ENCODE results near the gene UGT1A7.
"Not testable (repeated sequence)": the region's sequence is repeated elsewhere in the genome, so short reads cannot be mapped to it uniquely, and the experiment has no call there.

The UGT1A7 gene

GRCh38 chr2:233681521-233682099, at the start of gene UGT1A7:
Gene UGT1A7, plus strand, starts transcription at chr2:233681901. Its CDS starts 37 bp downstream, at chr2:233681938.
- DNase-seq (ENCODE audit: low read depth) = no peak

- not testable (repeated sequence) for DNase-seq (ENCODE audit: low read depth)
Measured at GRCh38 chr2:233636306-233636705, 45.4 kb upstream of the UGT1A7 start, which contains the start of gene UGT1A10. Gene UGT1A10, plus strand, starts transcription at chr2:233636448. Its CDS starts 75 bp downstream, at chr2:233636523.

GRCh38 chr2:233638836-233639235, 42.9 kb upstream of the UGT1A7 start:
- DNase-seq (ENCODE audit: low read depth) = no peak

GRCh38 chr2:233639860-233640259, 41.8 kb upstream of the UGT1A7 start:
- DNase-seq (ENCODE audit: low read depth) = no peak

- no peak for DNase-seq (ENCODE audit: low read depth)
Measured at GRCh38 chr2:233643128-233643527, 38.6 kb upstream of the UGT1A7 start.

GRCh38 chr2:233646033-233646432, 35.7 kb upstream of the UGT1A7 start:
- DNase-seq (ENCODE audit: low read depth) = not testable (repeated sequence)

DNA sequence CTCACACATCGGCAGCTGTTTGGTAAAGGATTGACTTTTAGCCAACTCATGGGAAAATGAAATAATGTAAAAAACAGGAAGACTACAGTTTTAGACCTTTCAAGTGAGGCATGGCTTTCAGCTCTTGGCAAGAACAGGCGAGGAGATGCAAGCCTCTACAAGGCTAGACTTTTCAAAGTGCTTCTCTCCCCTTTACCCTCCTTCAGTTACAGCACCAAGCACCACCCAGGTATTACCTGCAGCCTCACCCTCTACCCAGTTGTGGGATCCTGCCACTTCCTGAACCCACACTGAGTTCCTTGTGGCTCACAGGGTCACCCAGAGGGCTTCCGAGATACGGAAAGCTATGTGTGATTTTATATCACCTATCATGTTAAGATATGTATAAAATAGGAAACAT, 30.7 kb upstream of the UGT1A7 start:
- no peak for DNase-seq (ENCODE audit: low read depth)

DNA sequence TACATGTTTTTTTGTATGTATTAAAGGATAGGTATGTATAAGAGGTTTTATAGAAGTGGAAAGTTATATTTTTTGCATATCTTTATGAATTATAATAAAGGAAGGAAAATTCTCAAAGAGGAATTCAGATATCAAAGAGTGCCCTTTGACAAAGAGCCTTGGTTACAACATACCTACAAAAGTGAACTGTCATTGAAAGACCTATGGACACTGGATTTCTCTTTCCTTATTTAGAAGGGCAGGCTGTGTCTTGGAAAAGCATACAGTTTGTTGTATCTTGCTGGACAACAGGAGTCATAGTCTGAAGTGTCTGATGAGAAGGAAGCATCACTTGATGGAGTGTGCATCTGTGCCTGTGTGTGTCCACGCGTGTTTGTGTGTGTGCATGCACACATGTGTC, 30.3 kb upstream of the UGT1A7 start:
- no peak for DNase-seq (ENCODE audit: low read depth)

DNA sequence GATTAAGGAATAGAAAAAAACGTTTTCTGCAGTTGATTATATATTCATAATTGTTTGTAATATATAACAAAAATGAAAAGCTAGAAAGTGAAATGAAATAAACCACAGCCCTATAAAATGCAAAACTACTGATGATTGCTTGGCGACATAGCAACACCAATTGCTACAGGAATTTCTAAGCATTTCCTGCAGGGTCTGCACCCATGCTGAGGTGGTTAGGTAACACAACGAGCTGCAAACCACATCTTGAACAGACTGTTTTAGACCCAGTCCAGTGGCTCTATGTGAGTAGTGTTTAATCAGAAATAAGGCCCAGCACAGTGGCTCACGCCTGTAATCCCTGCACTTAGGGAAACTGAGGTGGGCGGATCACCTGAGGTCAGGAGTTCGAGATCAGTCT, 27.2 kb upstream of the UGT1A7 start:
- no peak for DNase-seq (ENCODE audit: low read depth)

DNA sequence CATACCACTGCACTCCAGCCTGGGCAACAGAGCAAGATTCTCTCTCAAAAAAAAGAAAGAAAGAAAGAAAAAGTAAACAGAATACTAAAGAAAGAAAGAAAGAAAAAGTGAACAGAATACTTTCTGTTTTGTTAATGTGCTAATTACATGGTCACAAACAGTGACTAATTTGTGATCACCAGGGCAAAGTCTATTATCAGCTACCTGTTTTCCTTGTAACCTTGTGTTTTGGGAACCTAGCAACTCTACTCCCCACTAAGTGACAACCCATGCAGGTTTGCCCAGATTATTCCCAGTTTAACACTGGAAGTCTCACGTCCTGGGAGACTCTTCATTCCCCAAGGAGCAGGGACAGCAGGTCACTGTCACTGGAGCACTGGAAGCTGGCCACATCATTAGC, 26.7 kb upstream of the UGT1A7 start:
- no peak for DNase-seq (ENCODE audit: low read depth)

DNA sequence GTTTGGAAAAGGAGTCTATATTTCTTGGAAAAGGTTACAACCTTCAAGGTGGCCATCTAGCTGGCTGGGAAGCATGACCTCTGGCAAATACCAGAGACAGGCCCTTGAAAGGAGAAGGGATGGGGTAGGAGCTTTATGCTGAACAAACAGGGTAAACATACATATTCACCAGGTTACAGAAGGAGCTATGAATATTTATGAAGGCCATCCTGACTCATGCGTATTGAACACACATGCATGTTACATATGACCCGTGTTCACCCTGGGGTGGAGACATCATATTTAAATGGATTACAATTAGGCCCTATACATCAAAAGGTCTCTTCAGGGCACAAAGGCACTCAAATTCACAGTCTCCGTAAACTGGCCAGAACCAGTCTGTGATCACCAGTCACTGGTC, 25.8 kb upstream of the UGT1A7 start:
- DNase-seq (ENCODE audit: low read depth) = not testable (repeated sequence)

DNA sequence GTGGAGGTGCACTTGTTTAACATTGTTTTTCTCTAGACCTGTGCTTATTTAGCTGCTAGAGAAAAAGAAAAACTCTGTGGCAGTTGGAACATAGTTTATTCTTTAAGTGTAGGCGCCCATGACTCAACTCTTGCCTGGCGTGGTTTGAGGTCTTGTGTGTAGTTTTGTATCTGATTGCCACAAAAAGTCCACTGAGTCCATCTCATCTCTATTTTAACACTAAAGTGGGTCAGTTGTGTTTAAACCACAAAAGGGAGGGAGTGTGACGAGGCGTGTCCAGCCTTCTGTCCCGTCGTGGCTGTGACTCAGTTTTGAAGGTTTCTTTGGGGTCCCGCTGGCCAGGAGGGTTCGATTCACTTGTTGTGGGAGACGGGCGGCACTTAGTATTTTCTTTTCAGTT, 25.3 kb upstream of the UGT1A7 start:
- no peak for DNase-seq (ENCODE audit: low read depth)

- DNase-seq (ENCODE audit: low read depth) = no peak
Measured at GRCh38 chr2:233658610-233659009, 23.1 kb upstream of the UGT1A7 start.

GRCh38 chr2:233663911-233664310, 17.8 kb upstream of the UGT1A7 start:
- DNase-seq (ENCODE audit: low read depth) = no peak

- DNase-seq (ENCODE audit: low read depth) = no peak
Measured at GRCh38 chr2:233668605-233669260, 13.0 kb upstream of the UGT1A7 start.

GRCh38 chr2:233671290-233672161, 10.2 kb upstream of the UGT1A7 start, which contains the start of gene UGT1A9:
Gene UGT1A9, plus strand, starts transcription at chr2:233671898. Its CDS starts 37 bp downstream, at chr2:233671935.
- DNase-seq (ENCODE audit: low read depth) = no peak

DNA sequence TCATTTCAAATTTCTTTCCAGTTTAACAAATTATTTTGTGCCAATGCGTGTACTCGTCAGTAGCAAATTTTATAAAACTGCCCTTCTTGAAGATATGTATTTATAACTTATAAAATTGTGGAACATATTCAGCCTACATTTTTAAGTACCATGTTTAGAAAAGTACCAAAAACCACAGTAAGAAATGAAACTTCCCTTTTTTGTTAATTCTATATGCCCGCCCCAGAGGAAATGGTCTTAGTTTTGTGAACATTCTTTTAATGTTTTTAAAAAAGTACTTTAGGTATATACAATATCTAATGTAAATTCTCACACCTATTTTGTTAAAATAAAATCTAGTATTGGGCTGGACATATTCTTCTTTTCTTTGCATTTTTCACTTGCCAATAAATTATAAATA, 8.8 kb upstream of the UGT1A7 start:
- no peak for DNase-seq (ENCODE audit: low read depth)

DNA sequence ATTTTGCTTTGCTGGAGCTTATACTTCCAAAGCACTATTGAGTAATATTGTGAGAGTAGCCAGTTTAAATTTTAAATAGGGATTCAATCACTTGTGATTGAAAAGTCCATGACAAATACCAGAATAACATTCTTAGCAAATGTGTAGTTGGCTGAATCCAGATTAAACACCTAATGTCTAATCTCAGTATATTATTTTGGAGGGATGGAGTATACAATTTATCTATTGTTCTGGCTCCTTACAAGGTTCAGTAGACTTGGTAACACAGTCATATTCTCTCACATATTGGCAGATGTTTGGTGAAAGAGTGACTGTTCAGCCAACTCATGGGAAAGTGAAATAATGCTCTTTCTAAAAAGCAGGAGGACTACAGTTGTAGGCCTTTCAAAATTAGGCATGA, 7.8 kb upstream of the UGT1A7 start:
- DNase-seq (ENCODE audit: low read depth) = no peak

- DNase-seq (ENCODE audit: low read depth) = no peak
Measured at GRCh38 chr2:233674314-233674713, 7.4 kb upstream of the UGT1A7 start.

GRCh38 chr2:233674995-233675394, 6.7 kb upstream of the UGT1A7 start:
- DNase-seq (ENCODE audit: low read depth) = no peak

DNA sequence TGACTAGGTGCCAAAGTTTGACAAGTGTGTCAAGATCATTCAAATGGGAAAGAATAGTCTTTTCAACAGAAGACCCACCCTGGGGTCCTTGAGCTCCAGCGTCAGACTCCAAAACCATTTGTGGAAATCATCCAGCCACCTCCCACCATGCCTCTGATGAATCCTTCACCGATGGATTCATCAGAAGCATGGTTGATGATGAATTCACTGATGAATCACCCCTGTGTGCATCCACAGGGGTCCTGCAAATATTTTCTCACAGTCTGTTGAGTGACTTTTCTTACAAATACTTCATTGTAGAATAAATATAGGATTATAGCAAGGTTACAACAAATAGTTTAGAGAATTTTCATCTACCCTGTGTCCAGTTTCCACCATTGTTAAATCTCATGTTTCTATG, 5.7 kb upstream of the UGT1A7 start:
- no peak for DNase-seq (ENCODE audit: low read depth)

DNA sequence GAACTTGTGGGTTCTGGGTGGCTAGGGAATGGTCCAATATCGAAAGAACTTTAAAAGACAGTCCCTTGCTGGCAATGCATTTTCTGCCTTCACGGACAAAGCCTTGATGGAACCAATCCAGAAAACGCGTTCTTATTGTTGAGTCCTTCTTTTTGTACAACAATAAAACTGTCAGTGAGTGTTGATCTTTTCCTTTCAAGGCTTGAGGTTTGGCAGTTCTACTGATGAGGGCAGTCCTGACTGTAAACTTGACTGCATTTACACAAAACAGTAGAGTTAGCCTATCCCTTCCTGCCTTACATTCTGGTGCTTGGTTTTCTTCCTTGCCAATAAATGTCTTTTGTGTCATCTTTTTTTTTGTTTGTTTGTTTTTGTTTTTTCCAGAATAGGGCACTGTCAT, 2.5 kb upstream of the UGT1A7 start:
- DNase-seq (ENCODE audit: low read depth) = no peak

Data from T-helper 22 cell (primary cell).